T-helper 2 cell treated with Interferon-gamma antibody and Interleukin-4, amounts not matched to agents 5 μg/mL and 100 μg/mL, for 36 hours (primary cell): Measurements from ENCODE around the gene LBX1.

Experiments used
- DNase-seq: peaks from one replicate; pipeline ENCODE4 v3.0.0; 2021; ENCODE audit warnings: low spot score
- H3K27ac Mint-ChIP-seq: one replicate; pipeline ENCODE4 v1.8.0; 2021; ENCODE audit warnings: mild to moderate bottlenecking, mixed read lengths
- H3K27me3 Mint-ChIP-seq: one replicate; pipeline ENCODE4 v1.8.0; 2021; ENCODE audit warnings: low read depth, mixed read lengths
- H3K36me3 Mint-ChIP-seq: one replicate; pipeline ENCODE4 v1.8.0; 2021; ENCODE audit warnings: low read depth, mixed read lengths
- H3K4me1 Mint-ChIP-seq: one replicate; pipeline ENCODE4 v1.8.0; 2021; ENCODE audit warnings: low read depth, mixed read lengths
- H3K4me3 Mint-ChIP-seq: one replicate; pipeline ENCODE4 v1.8.0; 2022; ENCODE audit warnings: mild to moderate bottlenecking, moderate library complexity, mixed read lengths
- H3K9me3 Mint-ChIP-seq: one replicate; pipeline ENCODE4 v1.8.0; 2021; ENCODE audit warnings: mixed read lengths

LBX1 gene

GRCh38 chr10:101225846-101226421, 3.3 kb downstream of the LBX1 start:
- H3K4me3 Mint-ChIP-seq = peak overlapping the region; percentile 54
- peak overlapping the region; percentile 82 for H3K27ac Mint-ChIP-seq
- DNase-seq = no peak
- H3K36me3 Mint-ChIP-seq = peaks cover 5% of the 10 kb centered on the region
- peaks cover 13% of the 10 kb centered on the region for H3K4me1 Mint-ChIP-seq
- no peaks in the 10 kb centered on the region for H3K9me3 Mint-ChIP-seq
- H3K27me3 Mint-ChIP-seq = peaks cover 78% of the 10 kb centered on the region

GRCh38 chr10:101224910-101225823, 4.1 kb downstream of the LBX1 start:
- Mint-ChIP-seq H3K36me3 (peaks cover 5% of the 10 kb centered on the region), H3K27ac (peak overlapping the region; percentile 67), H3K4me3 (peak overlapping the region; percentile 11), H3K27me3 (peaks cover 79% of the 10 kb centered on the region), H3K9me3 (no peaks in the 10 kb centered on the region), H3K4me1 (peaks cover 13% of the 10 kb centered on the region)
- DNase-seq = no peak

DNA sequence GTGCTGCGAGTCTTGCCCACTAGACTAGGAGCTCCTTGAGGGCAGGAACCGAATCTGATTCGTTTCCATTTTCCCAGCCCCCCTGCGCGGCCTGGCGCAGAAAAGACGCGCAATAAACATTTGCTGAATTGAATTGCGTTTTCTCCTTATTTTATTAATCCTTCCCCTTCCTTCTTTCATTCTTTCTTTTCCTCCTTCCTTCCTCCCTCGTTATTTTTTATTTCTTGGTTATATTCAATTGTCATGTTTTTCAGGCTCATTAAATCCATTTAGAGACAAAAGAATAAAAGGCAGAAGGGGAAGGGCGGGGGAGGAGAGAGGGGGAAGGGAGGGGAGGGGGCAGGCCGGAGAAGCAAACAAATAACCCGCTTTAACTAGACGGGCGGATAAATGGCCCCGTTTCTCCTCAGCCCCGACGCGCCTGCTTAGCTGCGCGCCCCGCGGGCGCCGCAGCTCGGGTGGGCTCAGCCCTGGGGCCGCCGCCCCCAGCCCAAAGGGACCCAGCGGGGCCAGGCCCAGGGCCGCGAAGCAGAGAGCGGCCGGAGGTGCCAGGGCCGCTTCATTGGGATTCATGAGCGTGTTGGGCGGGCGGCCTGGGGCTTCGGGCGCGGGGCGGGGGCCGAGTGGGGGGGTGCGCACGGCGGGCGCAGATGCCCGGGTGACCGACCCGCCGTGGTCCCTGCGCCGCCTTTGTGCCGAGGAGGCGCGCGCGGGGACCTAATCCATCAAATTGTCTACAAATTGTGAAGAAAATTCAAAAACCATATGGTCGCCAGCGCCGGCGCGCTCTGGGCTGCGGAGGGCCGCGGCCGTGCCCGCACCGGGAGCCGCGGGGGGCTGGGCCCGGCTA, 5.0 kb downstream of the LBX1 start:
- Mint-ChIP-seq H3K4me1 (peaks cover 13% of the 10 kb centered on the region), H3K4me3 (no peak overlapping the region), H3K27me3 (peaks cover 82% of the 10 kb centered on the region), H3K36me3 (peaks cover 5% of the 10 kb centered on the region), H3K27ac (peak overlapping the region; percentile 78), H3K9me3 (no peaks in the 10 kb centered on the region)
- DNase-seq = no peak

- H3K27ac Mint-ChIP-seq = peak overlapping the region; percentile 78
- DNase-seq = no peak
- H3K4me1 Mint-ChIP-seq = peaks cover 15% of the 10 kb centered on the region
- peaks cover 87% of the 10 kb centered on the region for H3K27me3 Mint-ChIP-seq
- peak overlapping the region; percentile 15 for H3K4me3 Mint-ChIP-seq
- no peaks in the 10 kb centered on the region for H3K9me3 Mint-ChIP-seq
- peaks cover 5% of the 10 kb centered on the region for H3K36me3 Mint-ChIP-seq
Measured at GRCh38 chr10:101223274-101224059, 5.8 kb downstream of the LBX1 start.

DNA sequence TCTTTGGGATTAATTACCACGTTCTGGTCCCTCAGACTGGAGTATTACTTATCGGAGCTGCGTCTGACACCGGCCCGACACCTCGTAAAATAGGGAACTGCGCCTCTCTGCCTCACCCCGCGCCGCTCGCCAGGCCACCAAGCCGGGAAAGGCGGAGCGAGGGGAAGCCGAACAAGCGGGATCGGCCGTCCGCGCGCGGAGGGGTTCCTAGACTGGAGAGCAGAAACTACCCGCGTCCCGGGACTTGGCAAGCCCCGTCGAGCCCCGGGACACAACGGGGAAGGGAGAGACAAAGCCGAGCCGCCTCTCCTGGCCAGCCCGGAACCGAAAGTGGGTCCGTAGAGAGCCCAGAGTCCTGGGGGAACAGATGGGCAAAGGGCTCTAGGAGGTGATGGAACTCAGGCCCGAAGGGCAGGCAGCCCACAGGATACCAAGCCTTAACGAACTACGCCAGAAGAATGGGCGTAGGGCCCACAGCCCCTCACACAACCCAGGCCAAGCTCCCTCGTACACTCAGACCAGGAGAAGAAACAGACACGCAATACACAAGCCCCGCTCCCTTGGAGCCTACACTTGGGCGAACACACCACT, 6.5 kb downstream of the LBX1 start:
- H3K27ac Mint-ChIP-seq = no peak overlapping the region
- H3K36me3 Mint-ChIP-seq = peaks cover 2% of the 10 kb centered on the region
- peaks cover 89% of the 10 kb centered on the region for H3K27me3 Mint-ChIP-seq
- no peak overlapping the region for H3K4me3 Mint-ChIP-seq
- DNase-seq = no peak
- peaks cover 15% of the 10 kb centered on the region for H3K4me1 Mint-ChIP-seq
- no peaks in the 10 kb centered on the region for H3K9me3 Mint-ChIP-seq

- no peaks in the 10 kb centered on the region for H3K9me3 Mint-ChIP-seq
- peaks cover 91% of the 10 kb centered on the region for H3K27me3 Mint-ChIP-seq
- H3K4me3 Mint-ChIP-seq = no peak overlapping the region
- peaks cover 2% of the 10 kb centered on the region for H3K36me3 Mint-ChIP-seq
- peaks cover 15% of the 10 kb centered on the region for H3K4me1 Mint-ChIP-seq
- no peak for DNase-seq
- H3K27ac Mint-ChIP-seq = peak overlapping the region; percentile 43
Measured at GRCh38 chr10:101221963-101222531, 7.2 kb downstream of the LBX1 start.

DNA sequence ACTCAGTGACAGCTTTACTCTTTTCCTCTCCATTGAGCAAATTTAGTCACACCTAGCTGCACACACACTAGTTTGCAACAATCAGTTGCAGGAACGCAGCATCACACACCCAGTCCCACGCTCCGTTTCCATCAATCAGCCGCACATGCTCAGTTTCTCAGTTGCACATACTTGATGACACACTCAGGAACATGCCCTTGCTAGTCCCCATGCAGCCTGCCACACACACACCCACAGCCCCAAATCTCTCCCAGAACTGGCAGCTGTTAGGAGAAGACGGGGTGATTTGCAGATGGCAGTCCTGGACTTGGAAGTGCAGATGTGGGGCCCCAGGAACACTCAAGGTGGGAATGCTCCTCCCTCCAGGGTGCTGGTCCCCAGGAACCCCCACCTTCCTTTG, 7.7 kb downstream of the LBX1 start:
- peaks cover 2% of the 10 kb centered on the region for H3K36me3 Mint-ChIP-seq
- no peak for DNase-seq
- peaks cover 14% of the 10 kb centered on the region for H3K4me1 Mint-ChIP-seq
- H3K9me3 Mint-ChIP-seq = no peaks in the 10 kb centered on the region
- H3K4me3 Mint-ChIP-seq = no peak overlapping the region
- peaks cover 93% of the 10 kb centered on the region for H3K27me3 Mint-ChIP-seq
- H3K27ac Mint-ChIP-seq = no peak overlapping the region

- Mint-ChIP-seq H3K9me3 (no peaks in the 10 kb centered on the region), H3K4me3 (no peak overlapping the region), H3K27me3 (peaks cover 92% of the 10 kb centered on the region), H3K36me3 (peaks cover 2% of the 10 kb centered on the region), H3K4me1 (peaks cover 10% of the 10 kb centered on the region), H3K27ac (no peak overlapping the region)
- no peak for DNase-seq
Measured at GRCh38 chr10:101219946-101220451, 9.3 kb downstream of the LBX1 start.

GRCh38 chr10:101219139-101219945, 9.9 kb downstream of the LBX1 start:
- peaks cover 95% of the 10 kb centered on the region for H3K27me3 Mint-ChIP-seq
- DNase-seq = no peak
- no peak overlapping the region for H3K27ac Mint-ChIP-seq
- H3K4me1 Mint-ChIP-seq = peaks cover 12% of the 10 kb centered on the region
- no peak overlapping the region for H3K4me3 Mint-ChIP-seq
- H3K36me3 Mint-ChIP-seq = peaks cover 2% of the 10 kb centered on the region
- H3K9me3 Mint-ChIP-seq = no peaks in the 10 kb centered on the region

GRCh38 chr10:101218351-101219138, 10.7 kb downstream of the LBX1 start:
- DNase-seq = no peak
- Mint-ChIP-seq H3K27me3 (peaks cover 97% of the 10 kb centered on the region), H3K4me1 (peaks cover 12% of the 10 kb centered on the region), H3K9me3 (no peaks in the 10 kb centered on the region), H3K27ac (peak overlapping the region; percentile 41), H3K4me3 (no peak overlapping the region), H3K36me3 (no peaks in the 10 kb centered on the region)

DNA sequence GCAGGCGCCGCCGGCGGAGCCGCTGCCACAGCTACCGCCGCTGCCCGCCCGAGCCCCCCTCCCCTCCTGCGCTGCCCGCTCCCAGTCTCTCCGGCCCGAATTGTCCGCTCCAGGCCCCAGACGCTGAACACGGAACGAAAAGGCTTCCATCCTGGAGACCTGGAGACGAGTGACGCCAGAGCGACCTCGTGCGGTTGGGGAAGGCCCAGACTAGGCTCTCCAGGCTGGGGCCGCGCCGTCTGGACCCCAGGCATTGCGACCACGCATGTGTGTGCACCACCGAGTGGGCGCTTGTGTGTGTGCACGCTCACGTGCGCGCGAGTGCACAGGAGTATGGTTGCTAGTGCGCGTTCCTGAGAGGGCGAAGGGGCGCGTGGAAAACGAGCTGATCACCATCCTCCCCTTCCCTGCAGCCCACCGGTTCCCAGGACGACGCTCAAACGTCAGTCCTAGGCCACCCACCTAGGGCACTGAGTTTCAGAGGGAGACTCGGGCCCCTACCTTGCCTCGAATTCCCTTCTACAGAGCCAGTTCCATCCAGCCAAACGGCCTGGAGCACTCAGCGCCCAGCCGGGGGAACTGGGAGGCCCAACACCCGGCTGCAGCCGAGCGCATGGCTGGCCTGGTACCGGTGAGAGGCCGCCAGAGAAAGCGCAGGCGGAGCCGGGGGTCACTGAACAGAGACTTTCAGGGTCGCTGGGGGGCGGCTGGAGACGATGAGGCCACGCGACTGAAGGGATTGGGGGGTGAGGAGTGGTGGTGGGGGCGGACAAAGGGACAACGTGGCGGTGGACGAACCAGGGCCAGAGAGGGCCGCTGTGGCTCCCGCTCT, 11.6 kb downstream of the LBX1 start:
- Mint-ChIP-seq H3K27me3 (peaks cover 90% of the 10 kb centered on the region), H3K4me1 (peaks cover 14% of the 10 kb centered on the region), H3K4me3 (no peak overlapping the region), H3K36me3 (no peaks in the 10 kb centered on the region), H3K9me3 (no peaks in the 10 kb centered on the region), H3K27ac (no peak overlapping the region)
- no peak for DNase-seq
